DND-41 (cell line): ENCODE data around the gene COX7A2L.

ENCODE experiments used
- EZH2 ChIP-seq: IDR thresholded peaks from 3 replicates; pipeline ENCODE4 v1.6.1; 2012; ENCODE audit warnings: borderline replicate concordance, low read depth, mild to moderate bottlenecking, moderate library complexity, low read length, inconsistent platforms; ENCODE audit not compliant: severe bottlenecking
- TF ChIP-seq, protein P1 (sequence below): IDR thresholded peaks from 2 replicates; pipeline ENCODE4 v1.5.1; 2012; ENCODE audit warnings: borderline replicate concordance, low read length, moderate library complexity, mild to moderate bottlenecking; ENCODE audit not compliant: poor library complexity, severe bottlenecking; ENCODE audit errors: extremely low read depth

GRCh38 chr2:42359965-42360483, 993 bp downstream of the COX7A2L start:
- TF ChIP-seq, protein P1, sequence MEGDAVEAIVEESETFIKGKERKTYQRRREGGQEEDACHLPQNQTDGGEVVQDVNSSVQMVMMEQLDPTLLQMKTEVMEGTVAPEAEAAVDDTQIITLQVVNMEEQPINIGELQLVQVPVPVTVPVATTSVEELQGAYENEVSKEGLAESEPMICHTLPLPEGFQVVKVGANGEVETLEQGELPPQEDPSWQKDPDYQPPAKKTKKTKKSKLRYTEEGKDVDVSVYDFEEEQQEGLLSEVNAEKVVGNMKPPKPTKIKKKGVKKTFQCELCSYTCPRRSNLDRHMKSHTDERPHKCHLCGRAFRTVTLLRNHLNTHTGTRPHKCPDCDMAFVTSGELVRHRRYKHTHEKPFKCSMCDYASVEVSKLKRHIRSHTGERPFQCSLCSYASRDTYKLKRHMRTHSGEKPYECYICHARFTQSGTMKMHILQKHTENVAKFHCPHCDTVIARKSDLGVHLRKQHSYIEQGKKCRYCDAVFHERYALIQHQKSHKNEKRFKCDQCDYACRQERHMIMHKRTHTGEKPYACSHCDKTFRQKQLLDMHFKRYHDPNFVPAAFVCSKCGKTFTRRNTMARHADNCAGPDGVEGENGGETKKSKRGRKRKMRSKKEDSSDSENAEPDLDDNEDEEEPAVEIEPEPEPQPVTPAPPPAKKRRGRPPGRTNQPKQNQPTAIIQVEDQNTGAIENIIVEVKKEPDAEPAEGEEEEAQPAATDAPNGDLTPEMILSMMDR, result no peak
- TF ChIP-seq EZH2, result no peak
